Activated CD4-positive, alpha-beta T cell treated with anti-CD3 and anti-CD28 coated beads for 4 hours (primary cell): Measurements from ENCODE around the gene SIM2.
"Not testable (repeated sequence)": the region's sequence is repeated elsewhere in the genome, so short reads cannot be mapped to it uniquely, and the experiment has no call there.

Source experiments
- DNase-seq, 2 donors: peaks; one replicate each; pipeline ENCODE4 v3.0.0-alpha.2; 2020

SIM2 gene, protein sequence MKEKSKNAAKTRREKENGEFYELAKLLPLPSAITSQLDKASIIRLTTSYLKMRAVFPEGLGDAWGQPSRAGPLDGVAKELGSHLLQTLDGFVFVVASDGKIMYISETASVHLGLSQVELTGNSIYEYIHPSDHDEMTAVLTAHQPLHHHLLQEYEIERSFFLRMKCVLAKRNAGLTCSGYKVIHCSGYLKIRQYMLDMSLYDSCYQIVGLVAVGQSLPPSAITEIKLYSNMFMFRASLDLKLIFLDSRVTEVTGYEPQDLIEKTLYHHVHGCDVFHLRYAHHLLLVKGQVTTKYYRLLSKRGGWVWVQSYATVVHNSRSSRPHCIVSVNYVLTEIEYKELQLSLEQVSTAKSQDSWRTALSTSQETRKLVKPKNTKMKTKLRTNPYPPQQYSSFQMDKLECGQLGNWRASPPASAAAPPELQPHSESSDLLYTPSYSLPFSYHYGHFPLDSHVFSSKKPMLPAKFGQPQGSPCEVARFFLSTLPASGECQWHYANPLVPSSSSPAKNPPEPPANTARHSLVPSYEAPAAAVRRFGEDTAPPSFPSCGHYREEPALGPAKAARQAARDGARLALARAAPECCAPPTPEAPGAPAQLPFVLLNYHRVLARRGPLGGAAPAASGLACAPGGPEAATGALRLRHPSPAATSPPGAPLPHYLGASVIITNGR

DNA sequence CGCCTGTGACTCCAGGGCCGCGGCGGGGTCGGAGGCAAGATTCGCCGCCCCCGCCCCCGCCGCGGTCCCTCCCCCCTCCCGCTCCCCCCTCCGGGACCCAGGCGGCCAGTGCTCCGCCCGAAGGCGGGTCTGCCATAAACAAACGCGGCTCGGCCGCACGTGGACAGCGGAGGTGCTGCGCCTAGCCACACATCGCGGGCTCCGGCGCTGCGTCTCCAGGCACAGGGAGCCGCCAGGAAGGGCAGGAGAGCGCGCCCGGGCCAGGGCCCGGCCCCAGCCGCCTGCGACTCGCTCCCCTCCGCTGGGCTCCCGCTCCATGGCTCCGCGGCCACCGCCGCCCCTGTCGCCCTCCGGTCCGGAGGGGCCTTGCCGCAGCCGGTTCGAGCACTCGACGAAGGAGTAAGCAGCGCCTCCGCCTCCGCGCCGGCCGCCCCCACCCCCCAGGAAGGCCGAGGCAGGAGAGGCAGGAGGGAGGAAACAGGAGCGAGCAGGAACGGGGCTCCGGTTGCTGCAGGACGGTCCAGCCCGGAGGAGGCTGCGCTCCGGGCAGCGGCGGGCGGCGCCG is at the start of gene SIM2:
Gene SIM2 (plus strand): TSS at position 135 of the 565 bp plus-strand sequence. CDS start 632 bp downstream, outside the sequence.
- DNase-seq = no peak

DNA sequence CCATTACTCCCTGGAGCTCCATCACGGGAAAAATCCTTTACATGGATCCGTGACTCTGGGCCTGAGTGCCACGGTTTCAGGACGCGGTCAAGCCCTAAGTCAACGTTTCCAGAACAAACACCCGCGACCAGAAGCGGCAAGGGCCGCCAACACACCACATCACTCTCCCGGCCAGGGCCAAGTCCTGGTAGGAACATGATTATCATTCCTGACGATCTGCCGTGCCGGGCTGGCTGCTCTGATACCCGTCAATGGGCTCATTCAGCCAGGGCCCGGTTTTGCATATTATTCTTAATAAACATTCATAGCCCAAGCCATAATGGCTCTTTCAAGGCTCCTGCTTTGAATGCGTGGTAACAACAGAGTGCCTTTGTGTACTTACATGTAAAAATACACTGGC is 44.6 kb upstream of the SIM2 start:
- DNase-seq = no peak

DNA sequence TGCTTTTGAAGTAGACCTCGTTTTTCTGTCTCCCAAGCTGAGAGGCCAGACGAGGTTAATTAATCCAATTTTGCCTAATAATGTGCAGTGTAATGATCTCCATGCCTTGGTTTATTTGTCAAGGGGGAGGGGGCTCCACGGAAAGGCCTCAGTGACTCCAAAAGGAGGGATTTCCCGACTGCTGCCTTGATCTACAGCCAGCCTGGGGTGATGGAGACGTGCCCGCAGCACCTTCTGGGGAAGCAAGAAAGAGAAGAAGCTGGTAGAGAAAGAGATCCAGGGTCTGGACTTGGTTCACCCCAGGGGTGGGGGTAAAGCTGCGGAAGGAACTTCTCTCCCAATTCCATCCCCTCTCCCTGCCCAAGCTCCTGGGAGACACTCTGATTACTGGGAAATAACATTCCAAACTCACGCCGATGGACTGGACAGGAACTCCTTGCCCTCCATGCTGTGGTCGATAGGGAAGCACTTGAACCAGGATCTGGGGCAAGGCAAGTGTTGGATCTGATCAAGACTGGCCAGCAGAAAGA is 44.1 kb upstream of the SIM2 start:
- no peak for DNase-seq

DNA sequence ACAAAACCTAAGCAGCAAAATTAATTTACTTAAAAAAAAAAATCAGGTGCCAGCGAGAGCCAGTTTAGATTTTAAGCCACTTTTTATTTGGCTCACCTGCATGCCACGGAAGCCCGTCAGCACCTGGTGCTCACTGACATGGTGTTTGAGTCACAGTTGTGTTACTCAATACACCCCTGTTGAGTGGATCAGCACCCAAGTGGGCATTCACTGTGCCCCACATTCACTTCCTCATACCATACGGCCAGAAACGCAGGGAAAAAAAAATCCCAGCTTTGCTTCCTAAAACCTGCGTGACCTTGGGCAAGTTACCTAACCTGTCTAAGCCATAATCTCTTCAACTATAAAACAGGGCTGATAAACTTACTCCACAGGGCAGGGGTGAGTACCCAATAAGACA is 42.8 kb upstream of the SIM2 start:
- no peak for DNase-seq

DNA sequence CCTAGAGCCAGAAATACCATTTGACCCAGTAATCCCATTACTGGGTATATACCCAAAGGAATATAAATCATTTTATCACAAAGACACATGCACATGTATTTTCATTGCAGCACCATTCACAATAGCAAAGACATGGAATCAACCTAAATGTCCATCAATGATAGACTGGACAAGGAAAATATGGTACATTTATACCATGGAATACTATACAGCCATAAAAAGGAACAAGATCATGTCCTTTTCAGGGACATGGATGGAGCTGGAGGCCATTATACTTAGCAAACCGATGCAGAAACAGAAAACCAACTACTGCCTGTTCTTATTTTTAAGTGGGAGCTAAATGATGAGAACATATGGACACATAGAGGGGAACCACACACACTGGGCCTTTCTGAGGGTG is 41.6 kb upstream of the SIM2 start:
- DNase-seq = not testable (repeated sequence)

DNA sequence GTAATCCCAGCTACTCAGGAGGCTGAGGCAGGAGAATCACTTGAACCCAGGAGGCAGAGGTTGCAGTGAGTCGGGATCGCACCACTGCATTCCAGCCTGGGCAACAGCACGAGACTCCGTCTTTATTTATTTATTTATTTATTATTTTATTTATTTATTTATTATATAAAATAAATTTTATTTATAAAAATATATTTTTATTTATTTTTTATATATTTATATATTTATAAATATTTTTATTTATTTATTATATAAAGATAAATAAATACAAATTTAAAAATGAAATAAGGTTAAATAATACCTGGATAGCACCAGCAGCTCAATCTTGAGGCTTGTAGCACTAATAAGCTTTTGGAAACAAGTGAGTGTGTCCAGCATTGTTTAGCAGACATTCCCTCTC is 40.9 kb upstream of the SIM2 start:
- no peak for DNase-seq

DNA sequence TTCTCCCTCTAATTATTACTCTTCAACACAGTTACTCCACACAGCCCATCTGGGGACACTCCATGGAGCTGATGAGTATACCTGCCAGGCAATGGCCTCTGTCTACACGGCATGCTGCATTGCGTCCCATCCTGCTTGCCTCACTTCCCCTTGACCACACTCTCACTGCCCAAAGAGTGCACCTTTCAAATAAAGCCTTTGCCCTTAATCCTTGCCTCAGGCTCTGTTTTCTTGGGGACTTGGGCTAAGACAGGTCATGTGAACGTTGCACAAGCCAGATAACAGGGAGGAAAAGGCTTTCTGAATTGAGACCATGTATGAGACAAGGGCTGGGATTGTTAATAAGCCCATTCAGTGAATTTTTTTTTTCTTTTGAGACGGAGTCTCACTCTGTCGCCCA is 40.0 kb upstream of the SIM2 start:
- DNase-seq = no peak

DNA sequence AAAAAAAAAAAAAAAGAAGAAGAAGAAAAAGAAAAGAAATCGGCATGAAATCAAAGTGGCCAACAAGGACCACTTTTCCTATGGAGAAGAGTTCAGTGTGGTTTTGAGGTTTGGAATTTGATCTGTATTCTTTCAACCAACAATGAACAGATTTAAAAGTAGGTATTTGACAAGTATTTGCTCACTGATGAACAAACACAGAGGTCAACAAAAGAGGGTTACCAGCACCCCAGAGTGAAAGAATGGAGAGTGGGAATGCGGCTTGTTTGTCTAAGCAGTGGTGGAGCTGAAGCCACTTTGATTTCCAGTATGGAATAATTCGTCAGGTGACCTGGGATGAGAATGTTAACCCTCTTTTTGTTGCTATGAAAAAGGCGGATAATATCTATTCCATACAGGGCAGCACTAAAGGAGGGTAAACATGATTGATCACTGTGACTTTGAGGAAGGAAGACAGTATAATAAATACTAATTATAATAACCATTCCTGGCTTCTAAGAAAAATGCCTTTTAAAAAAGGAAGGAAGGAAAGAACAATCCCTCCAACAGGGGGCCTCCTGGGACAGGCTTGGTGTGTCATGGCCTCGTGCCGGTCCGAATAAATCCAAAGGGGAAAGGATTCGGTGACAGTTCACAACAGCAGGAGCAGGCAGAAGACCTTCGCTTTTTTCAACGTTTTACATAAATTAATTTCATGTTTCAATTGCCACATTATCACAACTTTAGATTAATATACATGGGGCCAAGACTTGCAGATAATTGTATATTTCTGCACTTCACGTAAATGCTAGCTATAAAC is 37.2 kb upstream of the SIM2 start:
- no peak for DNase-seq

DNA sequence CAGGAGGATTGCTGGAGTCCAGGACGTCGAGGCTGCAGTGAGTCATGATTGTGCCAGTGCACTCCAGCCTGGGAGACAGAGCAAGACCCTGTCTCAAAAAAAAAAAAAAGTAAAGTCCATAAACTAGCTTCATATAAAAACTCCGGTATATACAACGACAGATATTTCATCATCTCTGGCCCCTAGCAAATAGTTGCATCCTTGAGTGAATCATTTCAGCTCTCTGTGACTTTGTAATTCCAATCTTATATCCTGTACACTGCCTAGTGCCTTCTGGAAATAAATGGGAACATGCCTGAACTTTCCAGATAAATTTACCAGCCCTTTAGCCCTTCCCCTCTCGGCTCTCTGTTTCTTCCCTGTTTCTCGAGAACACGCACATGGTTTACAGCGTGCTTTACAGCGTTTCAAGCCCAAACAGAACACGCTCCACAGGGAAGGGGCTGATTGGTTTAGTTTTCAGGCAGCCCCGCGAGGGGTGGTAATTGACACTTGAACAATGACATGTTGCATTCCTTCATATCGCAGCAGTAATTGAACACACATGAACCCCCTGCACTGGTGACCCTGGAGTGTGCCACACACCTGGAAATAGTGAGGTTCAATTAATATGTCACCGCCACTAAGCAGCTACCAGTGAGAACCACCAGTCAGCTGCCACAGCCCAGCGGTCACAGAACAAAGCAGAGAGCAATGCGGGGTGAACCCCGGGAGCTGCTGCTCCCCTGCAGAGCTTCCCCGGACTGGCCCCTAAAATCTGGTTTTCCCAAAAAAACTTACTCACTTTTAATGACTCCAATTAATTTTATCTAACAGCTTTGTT is 35.7 kb upstream of the SIM2 start:
- DNase-seq = no peak

DNA sequence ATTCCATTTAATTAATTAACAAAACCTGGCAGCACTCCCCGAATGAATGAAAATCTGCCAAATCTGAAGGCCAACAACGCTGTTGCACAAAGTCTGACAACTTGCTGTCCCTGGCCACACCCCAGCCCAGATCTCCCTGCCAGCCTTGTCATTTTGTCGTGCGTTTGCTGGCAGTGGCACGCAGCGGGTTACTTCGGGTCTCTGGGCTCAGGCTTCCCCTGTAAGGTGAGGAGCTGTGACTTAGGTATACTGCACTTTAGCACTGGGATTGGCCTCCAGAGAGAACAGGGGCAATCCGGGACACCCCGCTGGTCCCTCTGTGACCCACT is 34.3 kb upstream of the SIM2 start:
- DNase-seq = no peak

DNA sequence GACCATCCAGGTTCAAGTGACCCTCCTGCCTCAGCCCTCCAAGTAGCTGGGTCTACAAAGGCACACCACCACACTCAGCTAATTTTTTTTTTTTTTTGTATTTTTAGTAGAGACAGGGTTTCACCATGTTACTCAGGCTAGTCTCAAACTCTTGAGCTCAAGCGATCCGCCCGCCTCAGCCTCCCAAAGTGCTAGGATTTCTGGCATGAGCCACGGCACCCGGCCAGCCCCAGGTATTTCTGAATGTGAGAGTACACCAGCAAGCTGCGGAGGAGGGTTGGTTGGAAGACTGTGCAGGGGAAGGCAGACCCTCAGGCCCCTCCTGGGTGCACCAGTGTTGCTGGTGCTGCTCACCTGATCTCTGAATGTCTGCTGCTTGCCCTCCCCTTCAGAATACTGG is 33.1 kb upstream of the SIM2 start:
- no peak for DNase-seq

DNA sequence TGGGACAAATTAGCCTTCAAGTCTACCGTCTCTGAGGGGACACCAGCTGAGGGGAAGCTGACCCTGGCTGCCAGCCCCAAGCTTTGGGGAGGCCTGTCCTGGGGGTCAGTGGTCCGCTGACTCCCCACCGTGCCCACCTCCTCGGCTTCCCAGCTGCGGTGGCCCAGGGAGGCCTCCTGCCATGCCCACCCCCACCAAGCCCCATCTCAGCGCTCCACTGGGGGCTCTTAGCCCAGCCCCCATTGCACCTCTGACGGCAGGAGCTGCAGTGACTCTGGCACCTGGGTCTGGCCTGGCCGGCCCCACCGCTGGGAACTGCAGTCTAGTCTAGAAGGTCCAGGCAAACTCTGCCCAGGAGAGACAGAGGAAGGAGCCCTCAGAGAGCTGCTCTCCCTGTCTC is 30.2 kb upstream of the SIM2 start:
- no peak for DNase-seq

DNA sequence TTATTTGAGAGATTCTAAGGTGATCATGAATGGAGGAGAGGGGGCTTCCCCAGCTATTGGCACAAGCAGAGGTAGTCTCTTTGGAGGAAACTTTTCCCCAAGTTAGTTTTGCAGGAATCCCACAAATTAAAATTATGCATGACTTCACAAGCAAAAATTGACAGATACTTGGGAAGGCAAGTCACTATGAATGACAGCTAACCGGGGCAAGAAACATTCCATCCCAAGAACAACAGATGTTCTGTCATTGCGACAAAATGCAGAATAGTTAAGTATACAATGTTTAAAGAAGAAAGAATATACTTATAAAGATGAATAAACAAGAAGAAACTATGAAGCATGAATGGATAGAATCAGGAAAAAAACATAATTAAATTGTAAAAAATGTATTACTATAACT is 27.1 kb upstream of the SIM2 start:
- no peak for DNase-seq

DNA sequence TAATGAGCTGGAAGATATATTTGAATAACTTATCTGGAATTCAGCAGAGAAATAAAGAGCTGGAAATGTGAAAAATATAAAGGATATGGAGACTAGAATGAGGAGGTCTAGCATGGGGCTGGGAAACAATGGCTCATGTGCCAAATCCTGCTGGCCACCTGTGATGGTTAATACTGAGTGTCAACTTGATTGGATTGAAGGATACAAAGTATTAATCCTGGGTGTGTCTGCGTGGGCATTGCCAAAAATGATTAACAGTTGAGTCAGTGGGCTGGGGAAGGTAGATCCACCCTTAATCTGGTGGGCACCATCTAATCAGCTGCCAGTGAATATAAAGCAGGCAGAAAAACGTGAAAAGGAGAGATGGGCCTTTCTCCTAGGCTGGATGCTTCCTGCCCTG is 26.6 kb upstream of the SIM2 start:
- not testable (repeated sequence) for DNase-seq

DNA sequence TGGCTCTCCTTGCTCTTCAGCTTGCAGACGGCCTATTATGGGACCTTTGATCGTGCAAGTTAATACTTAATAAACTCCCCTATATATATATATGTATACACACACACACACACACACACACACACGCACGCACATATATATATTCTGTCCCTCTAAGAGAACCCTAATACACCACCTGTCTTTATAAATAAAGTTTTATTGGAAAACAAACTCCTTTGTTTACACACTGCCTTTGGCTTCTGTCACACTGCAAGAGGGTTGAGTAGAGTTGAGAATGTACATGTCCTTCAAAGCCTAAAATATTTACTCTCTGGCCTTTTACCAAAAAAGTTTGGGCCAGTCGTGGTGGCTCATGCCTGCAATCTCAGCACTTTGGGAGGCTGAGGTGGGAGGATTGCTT is 26.2 kb upstream of the SIM2 start:
- no peak for DNase-seq

DNA sequence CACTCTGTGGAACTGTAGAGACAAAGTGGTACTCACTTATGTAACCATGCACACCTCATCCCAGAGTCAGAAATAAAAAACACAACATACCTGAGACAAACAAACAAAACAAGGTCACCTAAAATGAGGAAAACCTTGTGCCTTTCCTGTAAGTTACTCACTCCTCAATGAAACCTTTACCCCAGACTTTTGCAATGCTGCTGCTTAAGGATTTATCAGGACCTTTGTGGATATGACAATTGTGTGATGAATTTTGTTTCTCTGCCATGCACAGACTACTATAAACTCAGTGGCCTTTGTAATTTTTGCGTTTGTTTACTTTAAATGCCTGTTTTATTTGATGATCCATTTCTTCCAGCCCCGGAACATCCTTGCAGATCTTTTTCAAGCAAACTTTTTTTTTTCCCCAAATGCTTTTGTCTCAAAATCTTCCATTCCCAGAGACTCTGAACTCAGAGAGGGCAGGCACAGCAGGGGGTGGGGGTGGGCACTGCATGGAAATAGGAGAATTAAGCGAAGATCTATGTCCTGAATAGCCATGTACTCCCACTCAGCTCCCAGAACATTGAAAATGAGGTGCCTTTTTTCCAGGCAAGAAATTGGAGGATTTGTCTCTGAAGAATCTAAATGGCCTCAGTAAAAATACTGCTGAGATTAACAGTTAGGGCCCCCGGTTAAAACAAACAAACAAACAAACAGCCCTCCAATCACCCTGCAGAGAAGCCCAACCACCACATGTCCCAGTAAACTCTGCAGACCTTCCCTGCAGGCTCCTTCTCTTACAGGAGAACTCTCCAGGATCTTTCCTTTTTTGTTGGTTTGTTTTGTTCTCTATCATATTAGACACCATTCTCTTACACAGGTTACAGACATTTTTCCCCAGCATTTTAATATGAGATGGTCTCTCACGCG is 22.6 kb upstream of the SIM2 start:
- no peak for DNase-seq

DNA sequence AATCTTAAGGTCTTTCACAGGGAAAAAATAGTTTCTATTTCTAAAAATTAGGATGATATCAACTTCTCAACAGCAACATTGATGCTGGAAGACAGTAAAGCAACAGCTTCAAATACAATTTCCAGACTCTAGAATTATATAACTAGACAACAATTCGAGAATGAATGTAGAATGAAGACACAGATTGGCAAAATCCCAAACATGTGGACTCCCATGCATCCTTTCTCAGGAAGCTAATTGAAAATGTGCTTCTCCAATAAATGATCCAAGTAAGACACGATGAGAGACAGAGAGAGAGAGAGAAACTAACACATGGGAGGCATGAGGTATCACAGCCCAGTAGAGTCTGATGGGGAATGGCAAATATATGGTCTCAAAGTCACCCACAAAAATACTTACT is 21.5 kb upstream of the SIM2 start:
- no peak for DNase-seq

DNA sequence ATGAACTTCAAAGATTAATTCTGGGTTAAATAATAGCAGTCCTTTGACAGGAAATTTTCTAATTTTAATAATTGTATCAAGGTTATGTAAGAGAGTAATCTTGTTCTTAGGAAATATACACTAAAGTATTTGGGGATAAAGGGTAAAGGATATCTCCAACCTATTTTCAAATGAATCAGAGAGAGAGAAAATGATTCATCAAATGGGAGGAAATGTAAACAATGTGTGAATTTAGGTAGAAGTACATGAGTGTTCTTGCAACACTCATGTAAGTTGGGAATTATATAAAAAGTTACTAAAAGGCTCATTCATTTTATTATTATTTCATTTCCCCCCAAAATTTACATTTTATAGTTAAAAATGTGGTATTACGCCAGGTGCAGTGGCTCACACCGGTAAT is 20.4 kb upstream of the SIM2 start:
- no peak for DNase-seq

DNA sequence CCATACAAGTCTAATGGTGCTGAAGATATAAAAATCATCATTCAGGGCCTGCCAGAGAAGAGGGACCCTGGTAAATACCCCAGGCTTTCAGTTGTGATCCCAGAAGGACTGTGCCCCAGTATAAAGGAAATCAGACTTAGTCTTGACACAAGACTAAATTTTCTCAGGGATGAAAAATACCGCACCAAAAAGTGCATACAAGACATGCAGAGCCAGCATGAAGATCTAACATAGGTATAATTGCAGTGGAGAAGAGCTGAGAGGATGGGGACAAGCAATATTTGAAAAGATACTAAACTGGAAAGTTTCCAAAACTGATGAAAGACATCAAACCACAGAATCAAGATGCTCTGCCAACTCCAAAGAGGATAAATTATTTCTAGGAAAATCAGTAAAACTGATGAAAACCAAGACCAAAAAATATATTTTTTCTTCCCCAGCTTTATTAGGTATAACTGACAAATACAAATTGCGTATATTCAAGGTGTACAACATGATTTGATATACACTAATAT is 17.7 kb upstream of the SIM2 start:
- DNase-seq = no peak

DNA sequence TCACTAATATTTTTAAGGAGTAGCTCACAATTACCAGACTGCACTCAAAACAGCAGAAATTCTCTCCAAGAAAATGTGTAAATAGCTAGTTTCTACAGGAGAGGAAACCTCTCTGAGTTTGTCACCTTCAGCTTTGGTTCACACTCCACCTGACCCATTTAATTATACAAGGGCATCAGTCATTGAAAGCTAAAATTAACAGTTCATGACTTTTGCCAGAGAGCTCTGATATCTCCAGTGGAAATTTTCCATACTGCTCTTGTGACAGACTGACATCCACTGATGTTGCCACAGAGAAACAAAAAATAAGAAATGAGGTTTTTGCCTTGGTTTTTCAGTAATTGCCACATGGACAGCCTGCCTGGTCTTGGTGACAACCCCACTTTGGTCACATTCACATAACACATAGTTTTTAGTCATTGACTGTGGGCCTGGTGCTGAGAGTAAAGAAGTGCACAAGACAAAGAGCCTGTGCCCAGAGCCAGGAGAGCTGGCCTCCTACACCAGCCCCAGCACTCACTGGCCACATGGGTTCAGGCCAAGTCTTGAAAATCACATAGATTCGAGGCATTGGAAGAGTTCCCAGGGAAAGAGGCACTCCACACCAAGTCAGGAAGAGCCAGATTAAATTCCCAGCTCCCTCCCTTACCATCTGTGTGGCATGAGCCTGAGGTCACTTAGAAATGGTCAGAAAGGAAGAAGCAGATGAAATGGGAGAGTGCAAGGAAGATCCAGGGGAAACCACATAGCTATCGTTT is 13.8 kb upstream of the SIM2 start:
- no peak for DNase-seq
